ENCODE measurements around the gene AUNIP.
A peak's percentile ranks its signal among the peaks of the same experiment; 100 is the strongest.

Gene AUNIP

GRCh38 chr1:25896266-25896665, 37.0 kb upstream of the AUNIP start:
- Mint-ChIP-seq H3K4me3 (no peak overlapping the region), H3K27me3 (no peaks in the 10 kb centered on the region), H3K9me3 (no peaks in the 10 kb centered on the region), H3K27ac (no peak overlapping the region), H3K4me1 (peaks cover 8% of the 10 kb centered on the region), H3K36me3 (peaks cover 4% of the 10 kb centered on the region)

DNA sequence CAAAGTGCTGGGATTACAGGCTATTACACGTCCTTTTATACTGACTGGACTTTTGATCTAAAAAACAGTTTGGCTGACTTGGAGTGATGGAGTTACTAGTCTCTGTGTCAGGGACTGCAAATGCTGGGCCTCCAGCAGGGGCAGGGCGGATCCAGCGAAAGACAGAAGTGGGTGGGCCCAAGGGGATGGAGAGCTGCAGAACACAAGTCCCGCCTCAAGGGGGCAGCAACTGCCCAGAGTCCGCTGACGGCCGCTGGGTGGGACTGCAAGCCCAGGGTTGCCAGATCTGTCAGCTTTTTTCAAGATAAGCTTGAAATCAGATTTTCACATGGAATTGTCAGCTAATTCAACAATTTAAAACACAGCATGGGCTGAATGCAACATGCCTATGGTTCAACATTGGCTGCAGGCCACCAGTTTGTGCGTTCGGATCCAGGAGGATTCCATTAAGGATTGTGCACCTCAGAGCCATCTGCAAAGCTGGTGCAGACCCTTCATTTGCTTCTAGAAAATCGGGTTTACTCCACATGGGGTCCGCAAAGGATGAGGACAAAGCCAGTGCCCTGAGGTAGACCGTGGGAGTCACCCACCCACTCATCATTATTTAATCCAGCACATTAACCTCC, 36.2 kb upstream of the AUNIP start:
- no peaks in the 10 kb centered on the region for H3K27me3 Mint-ChIP-seq
- peak overlapping the region; percentile 31 for H3K27ac Mint-ChIP-seq
- H3K4me1 Mint-ChIP-seq = peaks cover 8% of the 10 kb centered on the region
- no peaks in the 10 kb centered on the region for H3K9me3 Mint-ChIP-seq
- H3K4me3 Mint-ChIP-seq = no peak overlapping the region
- no peaks in the 10 kb centered on the region for H3K36me3 Mint-ChIP-seq

GRCh38 chr1:25893116-25893515, 33.9 kb upstream of the AUNIP start:
- Mint-ChIP-seq H3K36me3 (no peaks in the 10 kb centered on the region), H3K4me3 (no peak overlapping the region), H3K9me3 (no peaks in the 10 kb centered on the region), H3K4me1 (peaks cover 8% of the 10 kb centered on the region), H3K27ac (no peak overlapping the region), H3K27me3 (no peaks in the 10 kb centered on the region)

DNA sequence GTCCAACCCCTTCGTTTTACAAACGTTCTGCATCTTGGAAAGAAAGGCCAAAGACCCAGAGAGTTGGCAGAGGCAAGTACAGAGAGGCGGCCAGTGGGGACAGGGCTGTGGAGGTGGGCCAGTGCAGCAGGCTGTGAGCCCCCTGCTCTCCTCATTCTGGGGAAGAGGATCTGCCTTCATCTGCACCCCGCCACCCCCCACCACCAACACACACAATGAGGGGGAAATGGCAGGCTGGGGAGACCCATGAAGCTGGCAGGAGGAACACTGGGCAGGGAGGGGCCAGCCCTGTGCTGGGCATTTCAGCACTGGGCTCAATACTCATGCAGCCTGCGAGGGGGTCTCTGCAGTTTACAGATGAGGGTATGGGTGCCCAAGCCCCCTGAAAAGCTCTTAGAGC, 32.3 kb upstream of the AUNIP start:
- H3K36me3 Mint-ChIP-seq = no peaks in the 10 kb centered on the region
- no peaks in the 10 kb centered on the region for H3K27me3 Mint-ChIP-seq
- H3K4me1 Mint-ChIP-seq = peaks cover 8% of the 10 kb centered on the region
- H3K4me3 Mint-ChIP-seq = no peak overlapping the region
- no peak overlapping the region for H3K27ac Mint-ChIP-seq
- no peaks in the 10 kb centered on the region for H3K9me3 Mint-ChIP-seq

DNA sequence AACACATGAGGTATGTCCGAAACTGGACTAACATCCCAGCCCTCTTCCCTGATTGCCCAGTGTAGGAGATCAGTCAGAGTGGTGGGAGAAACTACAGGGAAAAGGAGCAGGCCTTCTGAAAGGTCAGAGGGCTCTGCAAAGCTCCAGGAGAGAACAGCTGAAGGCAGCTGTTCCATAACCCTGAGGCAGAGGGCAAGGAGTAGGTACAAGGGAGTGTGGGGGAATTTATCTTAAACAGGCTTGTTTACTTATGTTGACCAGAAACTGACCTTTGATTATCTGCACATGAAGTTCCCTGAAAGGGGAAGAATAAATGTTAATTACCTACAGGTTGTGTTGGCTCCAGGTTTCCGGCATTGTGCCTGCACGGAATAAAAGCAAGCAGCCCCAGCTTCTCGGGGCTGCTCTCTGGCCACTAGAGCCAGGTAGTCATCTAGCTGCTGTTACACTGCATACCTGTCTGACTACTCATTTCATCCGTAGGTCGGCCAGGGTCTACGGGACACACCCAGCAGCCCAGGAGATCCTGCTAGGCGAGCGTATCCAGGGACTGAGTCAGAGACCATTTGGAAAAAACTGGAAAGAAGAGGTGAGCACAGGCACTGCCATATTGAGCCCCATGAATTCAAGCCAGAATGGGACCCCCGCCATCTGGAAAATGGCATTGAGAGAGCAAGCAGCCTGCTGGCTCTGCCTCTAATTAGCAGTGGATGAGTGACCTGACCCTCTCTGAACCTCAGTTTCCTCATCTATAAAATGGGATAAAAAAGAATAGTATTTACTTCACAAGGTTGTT, 31.2 kb upstream of the AUNIP start:
- peaks cover 4% of the 10 kb centered on the region for H3K4me1 Mint-ChIP-seq
- no peaks in the 10 kb centered on the region for H3K27me3 Mint-ChIP-seq
- no peaks in the 10 kb centered on the region for H3K36me3 Mint-ChIP-seq
- H3K9me3 Mint-ChIP-seq = no peaks in the 10 kb centered on the region
- H3K4me3 Mint-ChIP-seq = no peak overlapping the region
- H3K27ac Mint-ChIP-seq = no peak overlapping the region

- Mint-ChIP-seq H3K4me1 (no peaks in the 10 kb centered on the region), H3K27ac (no peak overlapping the region), H3K27me3 (no peaks in the 10 kb centered on the region), H3K9me3 (no peaks in the 10 kb centered on the region), H3K36me3 (no peaks in the 10 kb centered on the region), H3K4me3 (no peak overlapping the region)
Measured at GRCh38 chr1:25889470-25889869, 30.2 kb upstream of the AUNIP start.

GRCh38 chr1:25888426-25888987, 29.2 kb upstream of the AUNIP start:
- Mint-ChIP-seq H3K4me3 (no peak overlapping the region), H3K4me1 (no peaks in the 10 kb centered on the region), H3K27me3 (no peaks in the 10 kb centered on the region), H3K36me3 (no peaks in the 10 kb centered on the region), H3K9me3 (no peaks in the 10 kb centered on the region), H3K27ac (no peak overlapping the region)

DNA sequence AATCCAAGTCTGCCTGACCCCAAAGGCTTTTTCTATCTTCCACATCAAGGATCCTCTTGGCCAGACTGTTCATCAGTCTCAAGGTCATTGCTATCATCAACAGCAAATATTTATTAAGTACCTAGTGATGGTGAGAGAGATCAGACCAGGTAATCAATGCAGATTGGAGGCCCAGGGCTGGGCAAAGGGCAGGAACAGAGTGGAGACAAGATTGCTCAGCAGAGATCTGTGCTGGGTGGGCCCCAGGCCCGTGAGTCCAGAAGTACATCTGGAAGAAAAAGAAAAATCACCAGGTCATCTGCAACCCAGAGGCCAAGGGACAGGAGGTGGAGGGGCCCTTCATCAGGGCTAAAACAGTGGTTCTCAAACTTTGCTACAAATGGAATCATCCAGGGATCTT, 26.3 kb upstream of the AUNIP start:
- no peaks in the 10 kb centered on the region for H3K36me3 Mint-ChIP-seq
- H3K27ac Mint-ChIP-seq = no peak overlapping the region
- H3K27me3 Mint-ChIP-seq = no peaks in the 10 kb centered on the region
- H3K9me3 Mint-ChIP-seq = no peaks in the 10 kb centered on the region
- H3K4me1 Mint-ChIP-seq = no peaks in the 10 kb centered on the region
- no peak overlapping the region for H3K4me3 Mint-ChIP-seq

DNA sequence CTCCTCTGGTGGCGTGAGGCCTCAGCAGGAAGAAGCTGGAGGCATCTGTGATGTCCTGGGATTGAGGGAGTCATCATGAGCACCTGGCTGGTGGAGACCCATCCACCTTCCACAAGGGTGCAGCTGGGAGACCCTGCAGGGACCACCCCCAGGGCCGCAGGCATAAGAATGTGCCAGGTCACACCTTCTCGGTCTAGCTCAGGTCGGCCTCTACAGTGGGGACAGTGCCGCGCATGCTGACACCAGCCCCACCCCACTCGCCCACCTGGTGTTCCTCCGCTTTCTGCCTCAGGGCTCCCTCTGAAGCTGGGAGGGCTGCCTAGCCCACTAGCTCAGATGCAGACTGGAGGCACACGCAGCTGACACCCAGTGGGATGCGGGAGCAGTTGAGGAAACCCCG, 22.0 kb upstream of the AUNIP start:
- H3K27ac Mint-ChIP-seq = no peak overlapping the region
- no peaks in the 10 kb centered on the region for H3K27me3 Mint-ChIP-seq
- no peaks in the 10 kb centered on the region for H3K4me1 Mint-ChIP-seq
- H3K9me3 Mint-ChIP-seq = no peaks in the 10 kb centered on the region
- H3K36me3 Mint-ChIP-seq = no peaks in the 10 kb centered on the region
- H3K4me3 Mint-ChIP-seq = no peak overlapping the region

GRCh38 chr1:25880518-25880917, 21.3 kb upstream of the AUNIP start:
- Mint-ChIP-seq H3K27ac (no peak overlapping the region), H3K9me3 (no peaks in the 10 kb centered on the region), H3K27me3 (no peaks in the 10 kb centered on the region), H3K4me3 (no peak overlapping the region), H3K36me3 (no peaks in the 10 kb centered on the region), H3K4me1 (no peaks in the 10 kb centered on the region)

DNA sequence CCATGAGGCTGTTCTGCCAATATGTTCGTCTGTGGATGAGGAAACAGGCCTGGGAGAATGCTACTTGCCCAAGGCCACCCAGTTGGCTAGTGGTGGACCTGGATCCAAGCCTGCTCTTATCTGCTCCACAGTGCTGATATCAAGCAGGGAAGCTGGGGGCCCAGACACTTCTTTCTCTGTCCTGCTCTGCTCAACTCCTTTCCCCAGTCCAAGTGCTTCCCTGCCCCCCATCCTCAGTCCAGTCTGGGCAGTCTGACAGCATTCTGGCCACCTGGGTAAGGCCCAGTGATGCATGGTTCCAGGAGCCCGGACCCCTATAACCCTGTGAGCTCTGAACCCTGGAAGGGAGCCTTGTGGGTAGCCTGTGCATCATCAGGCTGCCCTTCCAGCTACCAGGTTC, 20.4 kb upstream of the AUNIP start:
- Mint-ChIP-seq H3K27ac (no peak overlapping the region), H3K36me3 (no peaks in the 10 kb centered on the region), H3K4me1 (peaks cover 4% of the 10 kb centered on the region), H3K9me3 (no peaks in the 10 kb centered on the region), H3K4me3 (no peak overlapping the region), H3K27me3 (no peaks in the 10 kb centered on the region)

- H3K27ac Mint-ChIP-seq = no peak overlapping the region
- H3K9me3 Mint-ChIP-seq = no peaks in the 10 kb centered on the region
- no peak overlapping the region for H3K4me3 Mint-ChIP-seq
- H3K36me3 Mint-ChIP-seq = no peaks in the 10 kb centered on the region
- peaks cover 5% of the 10 kb centered on the region for H3K4me1 Mint-ChIP-seq
- no peaks in the 10 kb centered on the region for H3K27me3 Mint-ChIP-seq
Measured at GRCh38 chr1:25878690-25879089, 19.4 kb upstream of the AUNIP start.

GRCh38 chr1:25877155-25877554, 17.9 kb upstream of the AUNIP start:
- H3K9me3 Mint-ChIP-seq = no peaks in the 10 kb centered on the region
- no peak overlapping the region for H3K4me3 Mint-ChIP-seq
- H3K4me1 Mint-ChIP-seq = peaks cover 5% of the 10 kb centered on the region
- H3K27ac Mint-ChIP-seq = no peak overlapping the region
- H3K27me3 Mint-ChIP-seq = no peaks in the 10 kb centered on the region
- H3K36me3 Mint-ChIP-seq = no peaks in the 10 kb centered on the region

DNA sequence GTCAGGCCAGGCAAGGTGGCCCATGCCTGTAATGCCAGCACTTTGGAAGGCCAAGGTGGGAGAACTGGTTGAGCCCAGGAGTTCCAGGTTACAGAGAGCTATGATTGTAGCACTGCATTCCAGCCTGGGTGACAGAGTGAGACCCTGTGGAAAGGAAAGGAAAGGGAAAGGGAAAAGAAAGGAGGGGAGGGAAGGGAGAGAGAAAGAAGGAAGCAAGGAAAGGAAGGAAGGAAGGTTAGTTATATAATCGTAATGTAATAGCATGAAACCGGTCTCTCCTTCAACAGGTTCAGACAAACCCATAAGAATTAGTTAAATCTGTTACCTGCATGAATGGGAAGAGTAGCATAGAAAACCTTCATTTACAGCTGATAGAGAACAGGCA, 17.4 kb upstream of the AUNIP start:
- Mint-ChIP-seq H3K27ac (no peak overlapping the region), H3K36me3 (no peaks in the 10 kb centered on the region), H3K4me1 (peaks cover 5% of the 10 kb centered on the region), H3K9me3 (no peaks in the 10 kb centered on the region), H3K27me3 (no peaks in the 10 kb centered on the region), H3K4me3 (no peak overlapping the region)

GRCh38 chr1:25875856-25876692, 16.8 kb upstream of the AUNIP start:
- Mint-ChIP-seq H3K4me3 (peak overlapping the region; percentile 76), H3K9me3 (no peaks in the 10 kb centered on the region), H3K27me3 (no peaks in the 10 kb centered on the region), H3K27ac (peak overlapping the region; percentile 26), H3K36me3 (no peaks in the 10 kb centered on the region), H3K4me1 (peaks cover 5% of the 10 kb centered on the region)

All from activated naive CD4-positive, alpha-beta T cell treated with anti-CD3 and anti-CD28 coated beads, Interleukin-2, amount 50 U/mL, for 24 hours (primary cell).